ENCODE results near the gene BIK. TPM values are rescaled to one million over a fixed set of nuclear protein-coding genes. Genes with fewer than 3 reads are reported as not detected.

The BIK gene
- polyA plus RNA-seq, 1 of the 3 experiments (the other 2 are of a cell fraction) = 0.66 TPM

- Histone ChIP-seq H3K27ac (ENCODE audit: low read depth in 2 of 2, low read length in 1 of 2) (no peak overlapping the region), H3K9me3 (no peaks in the 10 kb centered on the region), H3K9me2 (no peaks in the 10 kb centered on the region), H3K79me2 (ENCODE audit: insufficient read depth) (no peaks in the 10 kb centered on the region), H3K36me3 (replicated peaks in 1 of 2; ENCODE audit: control insufficient read depth in 1 of 2, insufficient read depth in 2 of 2, low read length in 1 of 2) (peaks cover 0 to 10% of the 10 kb centered on the region in 2 experiments), H3K27me3 (ENCODE audit: insufficient read depth) (no peaks in the 10 kb centered on the region), H3K4me2 (no peak overlapping the region), H3F3A (replicated peaks; ENCODE audit: insufficient read depth) (no peaks in the 10 kb centered on the region), H4K20me1 (ENCODE audit: insufficient read depth) (no peaks in the 10 kb centered on the region), H3K4me3 (ENCODE audit: low read depth in 2 of 2, low read length in 1 of 2) (no peak overlapping the region), H2AFZ (ENCODE audit: low read depth) (no peak overlapping the region), H3K9ac (no peak overlapping the region), H3K4me1 (ENCODE audit: control insufficient read depth in 1 of 2, insufficient read depth in 2 of 2, low read depth in 1 of 2, low read length in 1 of 2) (no peaks in the 10 kb centered on the region)
- ChIA-PET CTCF (no interaction called here), POLR2A (no interaction called here)
- 91% methylated on average over 7 of the region's 15 CpGs for WGBS (ENCODE audit: low lambda C conversion rate)
- TF ChIP-seq TEAD4 (IDR thresholded peaks at IDR 0.05; ENCODE audit: borderline replicate concordance, insufficient read depth) (no peak), FOXJ3 (CRISPR knock-in tag; IDR thresholded peaks at IDR 0.05) (no peak), GATA2 (CRISPR knock-in tag; IDR thresholded peaks at IDR 0.05) (no peak), RXRA (IDR thresholded peaks at IDR 0.05; ENCODE audit: borderline replicate concordance, low read depth) (no peak), RCOR1 (IDR thresholded peaks at IDR 0.05; ENCODE audit: low read length) (no peak)
- no peak for DNase-seq
Observed at GRCh38 chr22:43176090-43176489, 65.5 kb downstream of the BIK start.

GRCh38 chr22:43177479-43177878 lies 66.9 kb downstream of the BIK start:
- Histone ChIP-seq H3K36me3 (replicated peaks in 1 of 2; ENCODE audit: control insufficient read depth in 1 of 2, insufficient read depth in 2 of 2, low read length in 1 of 2) (peaks cover 0 to 13% of the 10 kb centered on the region in 2 experiments), H4K20me1 (ENCODE audit: insufficient read depth) (no peaks in the 10 kb centered on the region), H3K27me3 (ENCODE audit: insufficient read depth) (no peaks in the 10 kb centered on the region), H3K79me2 (ENCODE audit: insufficient read depth) (no peaks in the 10 kb centered on the region), H3K4me1 (ENCODE audit: control insufficient read depth in 1 of 2, insufficient read depth in 2 of 2, low read depth in 1 of 2, low read length in 1 of 2) (no peaks in the 10 kb centered on the region), H3K9me2 (no peaks in the 10 kb centered on the region), H2AFZ (ENCODE audit: low read depth) (no peak overlapping the region), H3K27ac (ENCODE audit: low read depth in 2 of 2, low read length in 1 of 2) (no peak overlapping the region), H3K9ac (no peak overlapping the region), H3K4me3 (ENCODE audit: low read depth in 2 of 2, low read length in 1 of 2) (no peak overlapping the region), H3K9me3 (no peaks in the 10 kb centered on the region), H3K4me2 (no peak overlapping the region), H3F3A (replicated peaks; ENCODE audit: insufficient read depth) (no peaks in the 10 kb centered on the region)
- DNase-seq = no peak
- POLR2A ChIA-PET = no interaction called here
- no peak for TF ChIP-seq ELF1 (IDR thresholded peaks at IDR 0.05)
- TF ChIP-seq, protein P1, sequence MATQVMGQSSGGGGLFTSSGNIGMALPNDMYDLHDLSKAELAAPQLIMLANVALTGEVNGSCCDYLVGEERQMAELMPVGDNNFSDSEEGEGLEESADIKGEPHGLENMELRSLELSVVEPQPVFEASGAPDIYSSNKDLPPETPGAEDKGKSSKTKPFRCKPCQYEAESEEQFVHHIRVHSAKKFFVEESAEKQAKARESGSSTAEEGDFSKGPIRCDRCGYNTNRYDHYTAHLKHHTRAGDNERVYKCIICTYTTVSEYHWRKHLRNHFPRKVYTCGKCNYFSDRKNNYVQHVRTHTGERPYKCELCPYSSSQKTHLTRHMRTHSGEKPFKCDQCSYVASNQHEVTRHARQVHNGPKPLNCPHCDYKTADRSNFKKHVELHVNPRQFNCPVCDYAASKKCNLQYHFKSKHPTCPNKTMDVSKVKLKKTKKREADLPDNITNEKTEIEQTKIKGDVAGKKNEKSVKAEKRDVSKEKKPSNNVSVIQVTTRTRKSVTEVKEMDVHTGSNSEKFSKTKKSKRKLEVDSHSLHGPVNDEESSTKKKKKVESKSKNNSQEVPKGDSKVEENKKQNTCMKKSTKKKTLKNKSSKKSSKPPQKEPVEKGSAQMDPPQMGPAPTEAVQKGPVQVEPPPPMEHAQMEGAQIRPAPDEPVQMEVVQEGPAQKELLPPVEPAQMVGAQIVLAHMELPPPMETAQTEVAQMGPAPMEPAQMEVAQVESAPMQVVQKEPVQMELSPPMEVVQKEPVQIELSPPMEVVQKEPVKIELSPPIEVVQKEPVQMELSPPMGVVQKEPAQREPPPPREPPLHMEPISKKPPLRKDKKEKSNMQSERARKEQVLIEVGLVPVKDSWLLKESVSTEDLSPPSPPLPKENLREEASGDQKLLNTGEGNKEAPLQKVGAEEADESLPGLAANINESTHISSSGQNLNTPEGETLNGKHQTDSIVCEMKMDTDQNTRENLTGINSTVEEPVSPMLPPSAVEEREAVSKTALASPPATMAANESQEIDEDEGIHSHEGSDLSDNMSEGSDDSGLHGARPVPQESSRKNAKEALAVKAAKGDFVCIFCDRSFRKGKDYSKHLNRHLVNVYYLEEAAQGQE (IDR thresholded peaks at IDR 0.05; ENCODE audit: low read depth, low read length) = no peak
- TF ChIP-seq ZBTB33 (IDR thresholded peaks at IDR 0.05; ENCODE audit: borderline replicate concordance, low read depth) = no peak
- no peak for TF ChIP-seq TCF12 (IDR thresholded peaks at IDR 0.05)
- no peak for TF ChIP-seq POLR2AphosphoS5 (IDR thresholded peaks at IDR 0.05; ENCODE audit: low read depth, low read length)
- TF ChIP-seq, protein P2, sequence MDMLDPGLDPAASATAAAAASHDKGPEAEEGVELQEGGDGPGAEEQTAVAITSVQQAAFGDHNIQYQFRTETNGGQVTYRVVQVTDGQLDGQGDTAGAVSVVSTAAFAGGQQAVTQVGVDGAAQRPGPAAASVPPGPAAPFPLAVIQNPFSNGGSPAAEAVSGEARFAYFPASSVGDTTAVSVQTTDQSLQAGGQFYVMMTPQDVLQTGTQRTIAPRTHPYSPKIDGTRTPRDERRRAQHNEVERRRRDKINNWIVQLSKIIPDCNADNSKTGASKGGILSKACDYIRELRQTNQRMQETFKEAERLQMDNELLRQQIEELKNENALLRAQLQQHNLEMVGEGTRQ (IDR thresholded peaks at IDR 0.05; ENCODE audit: borderline replicate concordance, low read depth, low read length) = no peak
- no peak for TF ChIP-seq SIN3A (IDR thresholded peaks at IDR 0.05; ENCODE audit: borderline replicate concordance, low read depth, low read length)
- TF ChIP-seq EZH2phosphoT487 (IDR thresholded peaks at IDR 0.05; ENCODE audit: borderline replicate concordance, low read depth) = no peak
- no peak for TF ChIP-seq NRF1 (IDR thresholded peaks at IDR 0.05; ENCODE audit: low read depth, low read length)
- TF ChIP-seq, protein P3, sequence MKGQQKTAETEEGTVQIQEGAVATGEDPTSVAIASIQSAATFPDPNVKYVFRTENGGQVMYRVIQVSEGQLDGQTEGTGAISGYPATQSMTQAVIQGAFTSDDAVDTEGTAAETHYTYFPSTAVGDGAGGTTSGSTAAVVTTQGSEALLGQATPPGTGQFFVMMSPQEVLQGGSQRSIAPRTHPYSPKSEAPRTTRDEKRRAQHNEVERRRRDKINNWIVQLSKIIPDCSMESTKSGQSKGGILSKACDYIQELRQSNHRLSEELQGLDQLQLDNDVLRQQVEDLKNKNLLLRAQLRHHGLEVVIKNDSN (IDR thresholded peaks at IDR 0.05; ENCODE audit: borderline replicate concordance, low read depth) = no peak
- no peak for TF ChIP-seq IRF3 (IDR thresholded peaks at IDR 0.05; ENCODE audit: low read depth, low read length)
- no peak for TF ChIP-seq JUND (IDR thresholded peaks at IDR 0.05)
- TF ChIP-seq FOXM1 (IDR thresholded peaks at IDR 0.05; ENCODE audit: low read depth) = no peak
- CTCF ChIA-PET = interaction anchor here (1.0 kb wide), 1 partner anchor 41 kb away, joined by 4 read pairs; no protein-coding TSS in a partner anchor
- 56% methylated on average over 1 of the region's 7 CpGs for WGBS (ENCODE audit: low lambda C conversion rate)
